Ovary (tissue), 10 donors: ENCODE measurements around the gene GFRA3. TPM values are rescaled to one million over a fixed set of nuclear protein-coding genes. Genes with fewer than 3 reads are reported as not detected.
"Not testable (repeated sequence)": the region's sequence is repeated elsewhere in the genome, so short reads cannot be mapped to it uniquely, and the experiment has no call there.

ENCODE experiments used
- DNase-seq, 5 donors: peaks; one replicate each; pipeline ENCODE4 v3.0.0-alpha.2; 2019 to 2020
- H3K27ac ChIP-seq, 2 donors: fragments of 200-600 bp; one replicate each; pipeline versions ENCODE4 v1.5.1 to v1.8.0; 2019 to 2022
- H3K27me3 ChIP-seq: fragments of 200-600 bp; one replicate; pipeline ENCODE4 v1.8.0; 2022
- H3K36me3 ChIP-seq: fragments of 200-600 bp; sonication (generic); one replicate; pipeline ENCODE4 v1.5.1; 2019
- H3K4me1 ChIP-seq: one replicate; pipeline ENCODE4 v1.8.1; 2013; ENCODE audit warnings: mild to moderate bottlenecking, moderate library complexity; ENCODE audit not compliant: insufficient read depth
- H3K4me3 ChIP-seq: fragments of 200-600 bp; sonication (generic); one replicate; pipeline ENCODE4 v1.5.1; 2017
- H3K9me3 ChIP-seq, 2 donors: fragments of 200-600 bp in 1 of 2; sonication (generic) in 1 of 2; one replicate each; pipeline versions ENCODE4 v1.5.1 to v1.8.1; 2013 to 2019; ENCODE audit warnings: mild to moderate bottlenecking in 1 of 2, moderate library complexity in 1 of 2
- EP300 ChIP-seq: sonication (generic); formaldehyde crosslinking; IDR thresholded peaks from one replicate; pipeline ENCODE4 v1.6.1; 2017; ENCODE audit warnings: antibody characterized with exemption
- POLR2A ChIP-seq: fragments of 450-650 bp; IDR thresholded peaks from one replicate; pipeline ENCODE4 v1.6.1; 2017; ENCODE audit warnings: antibody characterized with exemption, mild to moderate bottlenecking, moderate library complexity
- WGBS, 3 donors: extraction: QIAGEN DNeasy Blood & Tissue Kit in 1 of 3; methylation state at CpG; one replicate each; pipeline versions ENCODE4 v1.1.5 to v1.1.7; 2013 to 2017; 5-methylcytosine and 5-hydroxymethylcytosine counted together
- intact Hi-C, 4 donors: fragments of 100-400 bp; cut with DNase I; formaldehyde crosslinking; loops; one replicate each; pipeline versions ENCODE4 v1.11.0 to v1.15.1; 2022 to 2023
- long read RNA-seq, 3 donors: library from polyadenylated mRNA in 2 of 3; unstranded in 2 of 3; transcript quantifications; one replicate each; pipeline ENCODE4 v2.0.0 and lab custom pipeline, GENCODE V29; 2021 to 2026
- polyA plus RNA-seq, 2 donors: library from polyadenylated mRNA; stranded (reverse); fragments of 200-250 nt in 1 of 2; fragments of 350-450 nt in 1 of 2; fragmentation: Illumina TruSeq in 1 of 2; extraction: RNeasy Lipid Tissue Mini Kit (QIAGEN cat#74804) in 1 of 2; gene quantifications; one replicate each; pipeline ENCODE4 v1.2.3, GENCODE V29; 2013 to 2014
- total RNA-seq, 7 donors: library from RNA; depleted of rRNA in 2 of 7; stranded (reverse); fragments of >200 nt in 2 of 7; fragmentation: NEBNext Ultra II Directional in 3 of 7; extraction: Animal tissue kit (Norgen Biotek cat#: 25700) in 3 of 7; gene quantifications; one replicate each; pipeline versions ENCODE4 v1.1.0 to v1.2.4, GENCODE V29; 2016 to 2023
- TF ChIP-seq, protein P1 (sequence below), 3 donors: fragments of 450-650 bp in 2 of 3; fragments of 200-600 bp in 1 of 3; IDR thresholded peaks; one replicate each; pipeline versions ENCODE4 v1.5.1 to v1.8.0; 2016 to 2022; ENCODE audit warnings: antibody characterized with exemption in 3 of 3, mild to moderate bottlenecking in 1 of 3
- donor health status: DM: no; HTN: no; CAD: no; lungs with moderate emphysema.
- donor health status: DM: no; HTN: no; CAD: no.
- donor health status: Bipolar disorder and iron deficiency.
- donor health status: DM: yes; HTN: yes; CAD: no.
- donor health status: DM: no; HTN: no; CAD: no.
- donor health status: DM: yes; HTN: yes; CAD: no.

GFRA3 gene, protein sequence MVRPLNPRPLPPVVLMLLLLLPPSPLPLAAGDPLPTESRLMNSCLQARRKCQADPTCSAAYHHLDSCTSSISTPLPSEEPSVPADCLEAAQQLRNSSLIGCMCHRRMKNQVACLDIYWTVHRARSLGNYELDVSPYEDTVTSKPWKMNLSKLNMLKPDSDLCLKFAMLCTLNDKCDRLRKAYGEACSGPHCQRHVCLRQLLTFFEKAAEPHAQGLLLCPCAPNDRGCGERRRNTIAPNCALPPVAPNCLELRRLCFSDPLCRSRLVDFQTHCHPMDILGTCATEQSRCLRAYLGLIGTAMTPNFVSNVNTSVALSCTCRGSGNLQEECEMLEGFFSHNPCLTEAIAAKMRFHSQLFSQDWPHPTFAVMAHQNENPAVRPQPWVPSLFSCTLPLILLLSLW
- total RNA-seq (under 1 TPM in 5 of 7 donors, not detected in 2; 0.18 to 0.84 (median 0.32) TPM), polyA plus RNA-seq (1 to 10 TPM in 1 of 2 donors, under 1 TPM in 1; 0.61 to 2.5 TPM)
- long read RNA-seq, donor 1, result 0 reads
- long read RNA-seq, donor 2, partial matches to known transcripts, result 0 of 1 reads
- long read RNA-seq, donor 2, other reads (novel, unspliced or antisense), result 0 of 1 reads
- long read RNA-seq, donor 3, partial matches to known transcripts, result 0 of 2 reads
- long read RNA-seq, donor 3, other reads (novel, unspliced or antisense), result 0 of 2 reads

DNA sequence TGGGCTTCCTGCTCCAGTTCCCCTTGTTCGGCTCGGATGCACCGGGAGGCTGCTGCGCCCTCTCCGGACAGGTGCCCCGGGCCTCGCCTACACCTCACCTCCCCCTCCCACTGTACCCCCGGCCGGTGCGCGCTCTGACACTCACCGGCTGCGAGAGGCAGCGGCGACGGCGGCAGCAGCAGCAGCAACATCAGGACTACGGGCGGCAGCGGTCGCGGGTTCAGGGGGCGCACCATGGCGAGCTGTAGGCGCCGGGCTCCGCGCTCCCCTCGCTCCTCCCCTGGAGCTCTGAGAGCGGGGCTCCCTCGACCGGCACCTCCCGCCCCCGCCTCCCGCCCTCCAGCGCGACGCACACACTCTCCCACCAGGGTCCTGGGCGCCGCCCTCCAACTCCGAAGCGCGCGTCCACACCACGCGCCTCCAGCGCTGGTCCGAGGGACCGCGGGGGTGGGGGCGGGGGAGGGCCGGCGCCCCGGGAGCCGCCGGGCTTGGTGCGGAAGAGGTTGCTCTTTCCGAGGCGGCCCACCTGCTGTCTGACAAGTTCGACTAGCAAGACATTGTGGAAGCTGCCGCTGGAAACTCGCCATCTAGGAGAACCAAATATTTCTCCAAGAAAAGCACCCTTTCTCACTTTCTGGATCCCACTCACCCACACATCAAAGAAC, at the start of gene GFRA3:
GFRA3 (minus strand) TSS at position 433 of the 665 bp plus-strand sequence; CDS start at position 236, 197 bp downstream.
- intact Hi-C loops, result no loop called here
- TF ChIP-seq POLR2A, result no peak
- TF ChIP-seq, protein P1, sequence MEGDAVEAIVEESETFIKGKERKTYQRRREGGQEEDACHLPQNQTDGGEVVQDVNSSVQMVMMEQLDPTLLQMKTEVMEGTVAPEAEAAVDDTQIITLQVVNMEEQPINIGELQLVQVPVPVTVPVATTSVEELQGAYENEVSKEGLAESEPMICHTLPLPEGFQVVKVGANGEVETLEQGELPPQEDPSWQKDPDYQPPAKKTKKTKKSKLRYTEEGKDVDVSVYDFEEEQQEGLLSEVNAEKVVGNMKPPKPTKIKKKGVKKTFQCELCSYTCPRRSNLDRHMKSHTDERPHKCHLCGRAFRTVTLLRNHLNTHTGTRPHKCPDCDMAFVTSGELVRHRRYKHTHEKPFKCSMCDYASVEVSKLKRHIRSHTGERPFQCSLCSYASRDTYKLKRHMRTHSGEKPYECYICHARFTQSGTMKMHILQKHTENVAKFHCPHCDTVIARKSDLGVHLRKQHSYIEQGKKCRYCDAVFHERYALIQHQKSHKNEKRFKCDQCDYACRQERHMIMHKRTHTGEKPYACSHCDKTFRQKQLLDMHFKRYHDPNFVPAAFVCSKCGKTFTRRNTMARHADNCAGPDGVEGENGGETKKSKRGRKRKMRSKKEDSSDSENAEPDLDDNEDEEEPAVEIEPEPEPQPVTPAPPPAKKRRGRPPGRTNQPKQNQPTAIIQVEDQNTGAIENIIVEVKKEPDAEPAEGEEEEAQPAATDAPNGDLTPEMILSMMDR (IDR thresholded peaks at IDR 0.05), result no peak
- no peak for TF ChIP-seq EP300
- DNase-seq, result peak; percentile 14 to 42 (median 21)
- Histone ChIP-seq H3K4me3 (peak within 1 kb of the TSS; percentile 29), H3K36me3 (no peaks in the 10 kb centered on the region), H3K27ac (no peak within 1 kb of the TSS), H3K27me3 (no peaks in the 10 kb centered on the region), H3K9me3 (no peaks in the 10 kb centered on the region), H3K4me1 (peaks cover 3% of the 10 kb centered on the region)
- WGBS, 3 donors, result 2 to 3% (median 2%) methylated on average over 34 to 62 of the region's 62 CpGs

DNA sequence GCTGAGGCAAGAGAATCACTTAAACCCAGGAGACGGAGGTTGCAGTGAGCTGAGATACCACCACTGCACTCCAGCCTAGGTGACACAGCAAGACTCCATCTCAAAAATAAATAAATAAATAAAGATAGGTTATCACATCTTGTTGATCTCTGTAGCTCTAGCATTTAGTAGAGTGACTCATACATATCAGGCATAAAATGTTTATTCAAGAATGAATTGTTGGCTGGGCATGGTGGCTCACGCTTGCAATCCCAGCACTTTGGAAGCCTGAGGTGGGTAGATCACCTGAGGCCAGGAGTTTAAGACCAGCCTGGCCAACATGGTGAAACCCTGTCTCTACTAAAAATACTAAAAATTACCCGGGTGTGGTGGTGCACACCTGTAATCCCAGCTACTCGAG, 43.8 kb upstream of the GFRA3 start:
- DNase-seq, intact Hi-C loops, H3K4me3 ChIP-seq, H3K27me3 ChIP-seq, H3K9me3 ChIP-seq, H3K4me1 ChIP-seq, H3K27ac ChIP-seq, H3K36me3 ChIP-seq: not testable (repeated sequence)
- 96 to 97% (median 96%) methylated on average over 4 of the region's 4 CpGs for WGBS, 3 donors

DNA sequence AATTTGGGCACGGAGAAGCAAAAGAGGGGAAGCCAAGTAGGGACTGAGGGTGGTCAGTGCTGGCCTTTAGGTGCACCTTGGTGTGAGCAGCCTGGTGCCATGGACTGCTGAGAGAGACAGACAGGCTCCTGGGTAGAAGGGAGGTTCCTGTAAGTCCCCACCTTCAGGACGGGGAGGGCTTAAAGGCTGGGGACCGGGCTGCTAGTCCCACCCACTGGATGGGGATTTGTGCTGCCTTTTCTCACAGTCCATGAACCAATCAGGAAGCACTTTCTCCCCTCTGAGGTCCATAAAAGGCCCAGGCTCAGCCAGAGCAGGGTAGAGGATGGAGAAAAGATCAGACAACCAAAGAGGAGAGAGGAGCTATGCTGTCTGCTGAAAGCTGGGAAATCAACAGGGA, 41.9 kb upstream of the GFRA3 start:
- DNase-seq, result no peak
- H3K4me3 ChIP-seq, result no peak overlapping the region
- H3K27me3 ChIP-seq, result no peaks in the 10 kb centered on the region
- H3K27ac ChIP-seq, result no peak overlapping the region
- no peak for TF ChIP-seq POLR2A
- TF ChIP-seq, protein P1 (IDR thresholded peaks at IDR 0.05), result no peak
- no peak for TF ChIP-seq EP300
- H3K36me3 ChIP-seq, result no peaks in the 10 kb centered on the region
- no peaks in the 10 kb centered on the region for H3K9me3 ChIP-seq
- intact Hi-C loops, result no loop called here
- no peaks in the 10 kb centered on the region for H3K4me1 ChIP-seq
- WGBS, 3 donors, result 69 to 79% (median 72%) methylated on average over 3 of the region's 3 CpGs

DNA sequence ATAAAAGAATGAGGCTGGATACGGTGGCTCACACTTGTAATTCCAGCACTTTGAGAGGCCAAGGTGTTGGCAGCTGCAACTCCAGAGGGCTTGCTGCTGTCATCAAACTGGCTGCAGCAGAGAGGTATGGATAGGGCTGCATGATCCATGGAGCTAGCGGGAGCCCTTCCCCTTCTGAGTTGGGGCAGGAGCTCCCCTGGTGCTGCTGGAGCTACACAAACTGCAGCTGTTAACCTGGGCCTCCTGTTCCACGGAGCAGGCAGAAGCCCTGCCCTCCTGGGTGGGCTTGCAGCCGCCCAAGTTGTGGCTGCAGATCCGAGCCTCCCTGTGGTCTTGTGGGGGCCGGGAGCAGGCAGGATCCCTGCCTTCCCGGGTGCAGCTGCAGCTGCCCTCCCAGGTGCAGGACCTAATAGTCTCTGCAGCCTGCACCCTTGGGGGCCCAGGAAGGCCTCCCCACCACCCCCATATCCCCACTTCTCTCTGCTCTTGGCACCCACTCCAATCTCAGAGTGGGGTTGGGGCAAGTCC, 41.4 kb upstream of the GFRA3 start:
- H3K27ac ChIP-seq, result no peak overlapping the region
- H3K4me1 ChIP-seq, result no peaks in the 10 kb centered on the region
- 87 to 89% (median 88%) methylated on average over 7 of the region's 7 CpGs for WGBS, 3 donors
- no peaks in the 10 kb centered on the region for H3K9me3 ChIP-seq
- TF ChIP-seq, protein P1 (IDR thresholded peaks at IDR 0.05), result no peak
- TF ChIP-seq POLR2A (no peak), EP300 (no peak)
- H3K27me3 ChIP-seq, result no peaks in the 10 kb centered on the region
- DNase-seq, result no peak
- H3K4me3 ChIP-seq, result no peak overlapping the region
- intact Hi-C loops, result no loop called here
- no peaks in the 10 kb centered on the region for H3K36me3 ChIP-seq
